ENCODE measurements around the gene DCLK1.
A peak's percentile ranks its signal among the peaks of the same experiment; 100 is the strongest.

Gene DCLK1

DNA sequence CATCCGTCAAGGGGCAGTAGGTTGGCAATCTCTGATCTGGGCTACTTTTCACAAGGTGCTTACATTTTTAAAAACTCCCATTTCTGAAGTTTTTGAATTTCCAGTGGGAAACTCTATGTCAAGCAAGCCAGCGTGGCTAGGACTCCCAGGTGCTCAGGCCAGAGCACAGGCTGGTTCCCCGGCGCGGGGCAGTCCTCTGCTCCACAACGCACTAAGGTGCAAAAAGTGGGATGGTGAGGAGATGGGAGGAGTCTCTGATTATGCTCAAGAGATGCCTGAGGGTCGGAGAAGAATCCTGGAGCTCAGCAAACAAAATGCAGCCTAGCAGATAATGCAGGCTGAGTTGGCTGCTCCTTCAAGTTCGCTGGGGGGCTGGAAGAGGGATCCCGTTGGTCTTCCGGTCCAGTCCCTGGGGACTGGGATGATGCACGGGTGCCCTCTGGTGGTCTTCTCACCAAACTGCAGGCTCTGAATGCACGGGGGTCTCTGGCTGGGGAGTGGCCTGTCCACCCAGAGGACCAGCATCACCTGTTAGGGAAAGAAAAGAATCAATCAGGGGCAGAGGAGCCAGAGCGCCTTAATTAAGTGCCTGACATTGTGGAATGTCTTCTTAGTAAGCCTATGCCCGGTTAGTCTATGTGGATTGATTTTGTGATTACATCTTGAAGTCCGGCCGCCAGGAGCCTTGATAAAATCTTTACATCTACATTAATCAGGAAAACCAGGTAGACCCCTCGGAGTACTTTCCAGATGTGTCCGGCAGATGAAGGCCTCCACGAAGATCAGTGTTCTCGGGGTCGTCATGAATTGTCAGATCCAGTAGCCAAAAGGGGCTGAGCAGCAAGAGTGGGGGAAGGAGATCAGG, 410.3 kb downstream of the DCLK1 start:
- Histone ChIP-seq H3K27ac (replicated peaks) (no peak overlapping the region), H3K4me3 (replicated peaks; ENCODE audit: insufficient read depth, low read length) (no peak overlapping the region), H3K27me3 (ENCODE audit: insufficient read depth, poor library complexity, severe bottlenecking) (peaks cover 8% of the 10 kb centered on the region)
- peak; percentile 15 to 37 for DNase-seq (ENCODE audit: low read depth in 1 of 2, low spot score in 1 of 2)
- TF ChIP-seq, protein P1, sequence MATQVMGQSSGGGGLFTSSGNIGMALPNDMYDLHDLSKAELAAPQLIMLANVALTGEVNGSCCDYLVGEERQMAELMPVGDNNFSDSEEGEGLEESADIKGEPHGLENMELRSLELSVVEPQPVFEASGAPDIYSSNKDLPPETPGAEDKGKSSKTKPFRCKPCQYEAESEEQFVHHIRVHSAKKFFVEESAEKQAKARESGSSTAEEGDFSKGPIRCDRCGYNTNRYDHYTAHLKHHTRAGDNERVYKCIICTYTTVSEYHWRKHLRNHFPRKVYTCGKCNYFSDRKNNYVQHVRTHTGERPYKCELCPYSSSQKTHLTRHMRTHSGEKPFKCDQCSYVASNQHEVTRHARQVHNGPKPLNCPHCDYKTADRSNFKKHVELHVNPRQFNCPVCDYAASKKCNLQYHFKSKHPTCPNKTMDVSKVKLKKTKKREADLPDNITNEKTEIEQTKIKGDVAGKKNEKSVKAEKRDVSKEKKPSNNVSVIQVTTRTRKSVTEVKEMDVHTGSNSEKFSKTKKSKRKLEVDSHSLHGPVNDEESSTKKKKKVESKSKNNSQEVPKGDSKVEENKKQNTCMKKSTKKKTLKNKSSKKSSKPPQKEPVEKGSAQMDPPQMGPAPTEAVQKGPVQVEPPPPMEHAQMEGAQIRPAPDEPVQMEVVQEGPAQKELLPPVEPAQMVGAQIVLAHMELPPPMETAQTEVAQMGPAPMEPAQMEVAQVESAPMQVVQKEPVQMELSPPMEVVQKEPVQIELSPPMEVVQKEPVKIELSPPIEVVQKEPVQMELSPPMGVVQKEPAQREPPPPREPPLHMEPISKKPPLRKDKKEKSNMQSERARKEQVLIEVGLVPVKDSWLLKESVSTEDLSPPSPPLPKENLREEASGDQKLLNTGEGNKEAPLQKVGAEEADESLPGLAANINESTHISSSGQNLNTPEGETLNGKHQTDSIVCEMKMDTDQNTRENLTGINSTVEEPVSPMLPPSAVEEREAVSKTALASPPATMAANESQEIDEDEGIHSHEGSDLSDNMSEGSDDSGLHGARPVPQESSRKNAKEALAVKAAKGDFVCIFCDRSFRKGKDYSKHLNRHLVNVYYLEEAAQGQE (IDR thresholded peaks at IDR 0.05; ENCODE audit: insufficient replicate concordance, low read depth): no peak
- TF ChIP-seq, protein P2, sequence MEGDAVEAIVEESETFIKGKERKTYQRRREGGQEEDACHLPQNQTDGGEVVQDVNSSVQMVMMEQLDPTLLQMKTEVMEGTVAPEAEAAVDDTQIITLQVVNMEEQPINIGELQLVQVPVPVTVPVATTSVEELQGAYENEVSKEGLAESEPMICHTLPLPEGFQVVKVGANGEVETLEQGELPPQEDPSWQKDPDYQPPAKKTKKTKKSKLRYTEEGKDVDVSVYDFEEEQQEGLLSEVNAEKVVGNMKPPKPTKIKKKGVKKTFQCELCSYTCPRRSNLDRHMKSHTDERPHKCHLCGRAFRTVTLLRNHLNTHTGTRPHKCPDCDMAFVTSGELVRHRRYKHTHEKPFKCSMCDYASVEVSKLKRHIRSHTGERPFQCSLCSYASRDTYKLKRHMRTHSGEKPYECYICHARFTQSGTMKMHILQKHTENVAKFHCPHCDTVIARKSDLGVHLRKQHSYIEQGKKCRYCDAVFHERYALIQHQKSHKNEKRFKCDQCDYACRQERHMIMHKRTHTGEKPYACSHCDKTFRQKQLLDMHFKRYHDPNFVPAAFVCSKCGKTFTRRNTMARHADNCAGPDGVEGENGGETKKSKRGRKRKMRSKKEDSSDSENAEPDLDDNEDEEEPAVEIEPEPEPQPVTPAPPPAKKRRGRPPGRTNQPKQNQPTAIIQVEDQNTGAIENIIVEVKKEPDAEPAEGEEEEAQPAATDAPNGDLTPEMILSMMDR (IDR thresholded peaks at IDR 0.05; ENCODE audit: insufficient read depth, low read length): peak; percentile 66

DNA sequence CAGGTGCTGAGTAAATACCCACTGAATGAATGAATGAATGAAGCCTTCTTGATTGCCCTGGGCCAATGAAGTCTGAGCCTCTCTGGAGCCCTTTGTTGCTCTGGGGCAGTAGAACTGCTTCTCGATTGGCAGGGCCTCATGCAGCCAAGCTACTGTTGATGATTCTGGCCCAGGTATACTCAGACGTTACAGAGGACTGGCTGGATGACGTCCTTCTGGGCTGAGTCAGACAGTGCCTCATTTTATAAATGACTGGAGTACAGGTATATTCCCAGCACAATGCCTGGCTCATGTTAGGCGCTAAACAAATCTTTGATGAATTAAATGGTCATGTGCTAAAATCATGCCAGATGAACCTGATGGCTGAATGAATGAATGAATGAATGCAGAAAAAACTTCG, 410.9 kb downstream of the DCLK1 start:
- no peak for DNase-seq (ENCODE audit: low read depth in 1 of 2, low spot score in 1 of 2)
- H3K27me3 ChIP-seq (ENCODE audit: insufficient read depth, poor library complexity, severe bottlenecking): peaks cover 8% of the 10 kb centered on the region
- TF ChIP-seq, protein P2 (IDR thresholded peaks at IDR 0.05; ENCODE audit: insufficient read depth, low read length): no peak
- TF ChIP-seq GABPA (IDR thresholded peaks at IDR 0.05; ENCODE audit: low read depth): no peak
- TF ChIP-seq SPI1 (IDR thresholded peaks at IDR 0.05; ENCODE audit: borderline replicate concordance, low read depth): no peak
- no peak for TF ChIP-seq POLR2AphosphoS5 (IDR thresholded peaks at IDR 0.05; ENCODE audit: low read depth)
- TF ChIP-seq, protein P1 (IDR thresholded peaks at IDR 0.05; ENCODE audit: insufficient replicate concordance, low read depth): no peak
- H3K27ac ChIP-seq (replicated peaks): no peak overlapping the region
- H3K4me3 ChIP-seq (replicated peaks; ENCODE audit: insufficient read depth, low read length): no peak overlapping the region
